DMS79 (cell line): ENCODE data around the gene PNPLA7.
"Not testable (repeated sequence)": the region's sequence is repeated elsewhere in the genome, so short reads cannot be mapped to it uniquely, and the experiment has no call there.

Experiments used
- DNase-seq: peaks from one replicate; lab custom pipeline; 2025; lab: John Stamatoyannopoulos, UW

Gene PNPLA7

DNA sequence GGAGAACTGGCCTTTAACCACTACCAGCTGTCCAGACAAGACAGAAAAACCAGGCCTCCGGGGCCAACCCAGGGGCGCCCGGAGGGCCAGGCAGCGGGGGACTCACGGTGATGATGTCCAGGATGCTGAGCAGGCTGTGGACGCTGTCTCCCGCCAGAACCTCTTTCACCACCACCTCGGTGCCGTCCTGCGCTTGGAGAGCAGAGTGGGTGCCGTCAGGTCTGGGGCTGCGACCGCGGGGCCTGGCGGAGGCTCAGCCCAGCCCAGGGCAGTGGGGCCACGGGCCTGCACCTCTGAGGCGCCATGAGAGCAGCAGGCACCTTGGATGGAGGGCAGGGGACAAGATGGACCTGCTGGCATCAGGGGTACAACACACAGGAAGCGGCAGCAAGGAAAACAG is 9.7 kb downstream of the PNPLA7 start:
- DNase-seq = no peak

DNA sequence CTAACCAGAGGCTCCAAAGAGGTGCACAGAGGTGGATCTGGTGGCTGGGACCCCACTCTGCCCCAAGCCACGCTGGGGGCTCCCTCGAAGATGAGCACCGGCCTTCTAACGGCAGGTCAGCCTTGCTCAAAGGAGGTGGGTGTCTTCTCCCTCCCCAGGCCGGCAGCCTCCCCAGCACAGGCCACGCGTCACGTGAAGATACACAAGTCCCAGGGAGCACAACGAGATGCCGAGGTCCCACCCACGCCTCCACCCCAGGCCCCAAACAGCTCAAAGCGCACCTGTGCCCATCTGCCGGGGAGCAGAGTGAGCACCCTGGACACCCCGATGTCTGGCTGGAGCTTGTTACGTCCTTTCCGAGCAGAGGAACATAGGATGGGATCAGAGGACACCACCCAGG is 12.1 kb downstream of the PNPLA7 start:
- DNase-seq = no peak

DNA sequence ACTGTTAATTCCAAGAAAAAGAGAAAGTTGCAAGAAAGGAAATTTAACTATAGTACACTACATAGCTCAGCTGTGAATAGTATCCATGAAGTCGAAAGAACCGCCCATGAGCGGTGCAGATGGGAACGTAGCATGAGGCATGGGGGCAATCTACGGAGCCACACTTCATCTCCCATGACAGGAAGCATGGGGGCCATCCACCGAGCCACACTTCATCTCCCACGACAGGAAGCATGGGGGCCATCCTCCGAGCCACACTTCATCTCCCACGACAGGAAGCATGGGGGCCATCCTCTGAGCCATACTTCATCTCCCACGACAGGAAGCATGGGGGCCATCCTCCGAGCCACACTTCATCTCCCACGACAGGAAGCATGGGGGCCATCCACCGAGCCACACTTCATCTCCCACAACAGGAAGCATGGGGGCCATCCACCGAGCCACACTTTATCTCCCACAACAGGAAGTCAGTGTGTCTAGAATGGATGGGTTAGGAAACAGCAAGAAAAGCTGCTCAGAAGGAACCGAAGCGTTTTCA is 13.5 kb downstream of the PNPLA7 start:
- not testable (repeated sequence) for DNase-seq

GRCh38 chr9:137535120-137535428 is 15.1 kb downstream of the PNPLA7 start:
- no peak for DNase-seq

- peak; percentile 66 for DNase-seq
Observed at GRCh38 chr9:137534256-137535119, 15.7 kb downstream of the PNPLA7 start.

DNA sequence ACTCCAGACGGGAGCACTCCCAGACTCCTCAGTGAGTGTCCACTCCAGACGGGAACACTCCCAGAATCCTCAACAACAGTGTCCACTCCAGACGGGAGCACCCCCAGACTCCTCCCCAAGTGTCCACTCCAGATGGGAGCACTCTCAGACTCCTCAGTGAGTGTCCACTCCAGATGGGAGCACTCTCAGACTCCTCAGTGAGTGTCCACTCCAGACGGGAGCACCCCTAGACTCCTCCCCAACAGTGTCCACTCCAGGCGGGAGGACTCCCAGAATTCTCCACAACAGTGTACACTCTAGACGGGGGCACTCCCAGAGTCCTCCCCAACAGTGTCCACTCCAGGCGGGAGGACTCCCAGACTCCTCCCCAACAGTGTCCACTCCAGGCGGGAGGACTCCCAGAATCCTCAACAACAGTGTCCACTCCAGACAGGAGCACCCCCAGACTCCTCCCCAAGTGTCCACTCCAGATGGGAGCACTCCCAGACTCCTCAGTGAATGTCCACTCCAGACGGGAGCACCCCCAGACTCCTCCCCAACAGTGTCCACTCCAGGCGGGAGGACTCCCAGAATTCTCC is 17.2 kb downstream of the PNPLA7 start:
- DNase-seq = not testable (repeated sequence)

DNA sequence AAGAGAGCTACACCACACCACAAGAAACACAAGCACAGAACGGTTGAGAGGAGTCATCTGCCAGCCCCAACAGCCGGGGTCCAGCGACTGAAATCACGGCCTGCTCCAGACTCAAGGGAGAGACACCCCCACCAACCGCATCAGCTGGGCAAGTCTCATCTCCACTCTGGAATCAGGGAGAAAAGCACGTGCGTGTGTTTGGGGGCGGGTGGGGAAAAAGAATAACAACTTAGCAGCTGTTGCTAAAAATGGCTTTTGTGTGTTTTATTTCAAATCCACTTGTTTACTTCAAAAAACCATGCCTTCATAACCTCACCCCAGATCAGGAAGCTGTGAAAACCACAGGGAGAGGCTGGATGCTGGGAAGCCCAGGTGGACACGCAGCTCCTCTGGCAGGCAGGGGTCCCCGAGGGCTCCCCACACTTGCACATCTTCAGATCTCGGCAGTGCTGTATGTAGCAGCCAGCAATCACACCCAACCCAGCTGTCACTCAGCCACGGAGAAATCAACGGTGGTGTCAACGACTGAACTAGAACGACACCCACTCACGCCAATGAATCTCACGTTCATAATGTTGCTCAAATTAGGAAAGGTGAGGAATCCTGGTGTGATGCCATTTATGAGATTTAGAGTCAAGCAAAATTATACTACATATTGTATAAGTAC is 19.0 kb downstream of the PNPLA7 start:
- no peak for DNase-seq

- DNase-seq = no peak
Observed at GRCh38 chr9:137530331-137530730, 19.9 kb downstream of the PNPLA7 start.

GRCh38 chr9:137524981-137525317 is 25.3 kb downstream of the PNPLA7 start:
- DNase-seq = no peak

- no peak for DNase-seq
Observed at GRCh38 chr9:137524161-137524980, 25.8 kb downstream of the PNPLA7 start.

DNA sequence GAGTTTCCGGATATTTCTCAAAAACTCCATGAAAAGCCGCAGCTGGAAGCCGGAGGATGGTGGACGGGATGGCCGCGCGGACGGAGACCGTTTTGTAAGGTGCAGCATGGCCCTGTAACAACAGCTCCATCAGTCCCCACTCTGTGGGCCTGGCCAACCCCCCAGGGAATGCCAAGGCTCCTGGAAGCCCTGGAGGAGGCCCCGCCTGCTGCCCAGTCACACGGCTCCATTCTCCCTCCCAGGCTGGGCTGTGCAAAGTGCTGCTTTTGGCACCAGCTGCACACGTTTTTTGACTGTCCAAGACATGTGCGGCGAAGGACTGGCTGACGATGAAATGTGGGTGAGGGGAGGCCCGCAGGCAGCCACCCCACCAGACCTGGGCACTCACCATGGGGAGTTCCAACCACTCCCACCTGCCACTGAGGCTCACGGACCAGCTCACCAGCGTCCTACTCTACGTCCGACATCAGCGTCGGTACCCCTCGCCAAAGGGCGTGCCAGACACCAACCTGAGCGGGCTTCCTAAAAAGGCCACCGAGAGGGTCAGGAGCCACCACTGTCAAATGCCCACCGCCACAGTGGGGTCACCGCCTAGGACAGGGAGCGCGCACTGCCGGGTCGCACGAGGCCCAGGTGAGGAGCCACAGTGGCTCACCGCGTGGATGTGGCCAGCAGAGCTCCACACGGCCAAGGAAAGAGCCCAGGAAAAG is 27.3 kb downstream of the PNPLA7 start:
- no peak for DNase-seq

DNA sequence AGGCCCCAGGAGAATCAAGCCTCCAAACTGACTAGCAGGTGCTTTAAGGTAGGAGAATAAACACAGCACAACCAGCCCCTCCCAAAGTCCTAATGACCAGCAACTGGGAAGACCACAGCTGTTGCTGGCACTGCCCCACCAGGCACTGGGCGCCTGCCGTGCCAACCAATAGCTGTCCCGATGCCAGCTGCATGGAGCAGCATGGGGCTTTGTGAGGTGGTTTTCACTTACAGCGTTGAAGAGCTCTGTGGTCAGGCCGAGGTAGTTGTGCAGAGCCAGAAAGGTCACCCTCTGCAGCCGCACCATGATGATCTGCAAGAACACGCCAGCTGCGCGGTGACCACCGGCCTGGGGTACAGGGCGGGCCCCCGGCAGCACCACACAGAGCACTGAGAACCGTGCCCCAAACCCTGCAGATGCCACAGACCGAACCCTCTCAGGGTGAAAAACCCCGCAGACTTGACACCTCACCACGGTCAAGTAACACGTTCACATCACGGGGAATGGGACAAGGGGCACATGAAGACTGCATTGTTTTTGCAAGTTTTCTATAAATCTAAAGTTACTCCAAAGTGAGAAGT is 28.7 kb downstream of the PNPLA7 start:
- no peak for DNase-seq

DNA sequence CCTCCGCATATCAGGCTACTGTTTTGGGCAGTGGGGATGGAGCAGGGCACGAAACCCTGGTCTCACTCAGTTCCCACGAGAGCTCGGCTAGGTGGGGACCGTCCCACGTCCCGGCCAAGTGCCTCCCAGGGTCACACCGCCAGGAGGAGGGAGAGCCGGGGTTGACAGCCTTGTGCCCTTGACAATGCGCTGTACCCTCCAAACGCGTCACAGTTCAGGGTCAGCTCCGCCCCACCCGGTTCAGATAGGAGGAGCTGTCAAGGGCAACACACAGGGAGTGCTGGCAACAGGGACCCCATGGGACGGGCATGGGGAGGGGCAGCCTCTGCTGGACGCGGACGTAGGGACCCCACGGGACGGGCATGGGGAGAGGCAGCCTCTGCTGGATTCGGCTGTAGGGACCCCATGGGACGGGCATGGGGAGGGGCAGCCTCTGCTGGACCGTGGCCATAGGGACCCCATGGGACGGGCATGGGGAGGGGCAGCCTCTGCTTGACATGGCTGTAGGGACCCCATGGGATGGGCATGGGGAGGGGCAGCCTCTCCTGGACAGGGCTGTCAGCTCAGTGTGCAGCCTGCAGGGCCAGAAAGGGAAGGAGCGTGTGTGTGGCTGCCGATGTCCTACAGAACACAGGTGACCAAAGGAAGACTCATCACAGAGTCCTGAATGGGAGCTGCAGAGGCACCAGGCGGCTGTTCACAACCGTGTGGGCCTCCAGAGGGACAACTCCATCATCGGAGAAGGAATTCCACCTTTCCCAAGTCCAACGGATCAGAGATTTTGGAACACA is 29.4 kb downstream of the PNPLA7 start:
- DNase-seq = no peak

GRCh38 chr9:137519553-137519952 is 30.6 kb downstream of the PNPLA7 start:
- DNase-seq = no peak

DNA sequence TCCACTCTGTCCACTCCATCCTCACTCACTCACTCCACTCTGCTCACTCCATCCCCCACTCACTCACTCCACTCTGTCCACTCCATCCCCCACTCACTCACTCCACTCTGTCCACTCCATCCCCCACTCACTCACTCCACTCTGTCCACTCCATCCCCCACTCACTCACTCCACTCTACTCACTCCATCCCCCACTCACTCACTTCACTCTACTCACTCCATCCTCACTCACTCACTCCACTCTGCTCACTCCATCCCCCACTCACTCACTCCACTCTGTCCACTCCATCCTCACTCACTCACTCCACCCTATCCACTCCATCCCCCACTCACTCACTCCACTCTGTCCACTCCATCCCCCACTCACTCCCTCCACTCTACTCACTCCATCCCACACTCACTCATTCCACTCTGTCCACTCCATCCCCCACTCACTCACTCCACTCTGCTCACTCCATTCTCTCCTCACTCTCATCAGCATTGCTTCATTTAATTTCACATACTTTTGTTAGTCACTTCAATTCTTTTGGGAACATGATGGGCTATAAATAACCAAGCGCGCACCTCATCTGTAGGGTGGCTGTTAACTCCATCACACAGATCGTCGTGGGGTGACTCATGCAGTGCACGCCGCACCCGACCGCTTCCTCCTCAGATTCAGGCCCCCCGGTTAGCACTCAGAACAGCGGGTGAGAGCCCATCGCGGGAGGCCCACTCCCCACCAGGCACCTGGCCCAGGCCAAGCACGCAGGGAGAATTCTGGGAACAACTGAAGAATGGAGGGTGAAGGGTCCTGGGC is 31.3 kb downstream of the PNPLA7 start:
- not testable (repeated sequence) for DNase-seq

GRCh38 chr9:137516144-137516917 is 33.9 kb downstream of the PNPLA7 start:
- no peak for DNase-seq

GRCh38 chr9:137515338-137515724 is 34.9 kb downstream of the PNPLA7 start:
- no peak for DNase-seq

GRCh38 chr9:137514691-137515337 is 35.4 kb downstream of the PNPLA7 start:
- no peak for DNase-seq
